ENCODE measurements around the gene SCFD2.

- TF ChIP-seq POLR2AphosphoS5 (IDR thresholded peaks at IDR 0.05; ENCODE audit: low read depth, low read length) (no peak), SIN3A (IDR thresholded peaks at IDR 0.05; ENCODE audit: borderline replicate concordance, insufficient read depth, low read depth, low read length) (no peak), TCF7L2 (IDR thresholded peaks at IDR 0.05; ENCODE audit: low read depth, low read length) (no peak)
- TF ChIP-seq, protein P1, sequence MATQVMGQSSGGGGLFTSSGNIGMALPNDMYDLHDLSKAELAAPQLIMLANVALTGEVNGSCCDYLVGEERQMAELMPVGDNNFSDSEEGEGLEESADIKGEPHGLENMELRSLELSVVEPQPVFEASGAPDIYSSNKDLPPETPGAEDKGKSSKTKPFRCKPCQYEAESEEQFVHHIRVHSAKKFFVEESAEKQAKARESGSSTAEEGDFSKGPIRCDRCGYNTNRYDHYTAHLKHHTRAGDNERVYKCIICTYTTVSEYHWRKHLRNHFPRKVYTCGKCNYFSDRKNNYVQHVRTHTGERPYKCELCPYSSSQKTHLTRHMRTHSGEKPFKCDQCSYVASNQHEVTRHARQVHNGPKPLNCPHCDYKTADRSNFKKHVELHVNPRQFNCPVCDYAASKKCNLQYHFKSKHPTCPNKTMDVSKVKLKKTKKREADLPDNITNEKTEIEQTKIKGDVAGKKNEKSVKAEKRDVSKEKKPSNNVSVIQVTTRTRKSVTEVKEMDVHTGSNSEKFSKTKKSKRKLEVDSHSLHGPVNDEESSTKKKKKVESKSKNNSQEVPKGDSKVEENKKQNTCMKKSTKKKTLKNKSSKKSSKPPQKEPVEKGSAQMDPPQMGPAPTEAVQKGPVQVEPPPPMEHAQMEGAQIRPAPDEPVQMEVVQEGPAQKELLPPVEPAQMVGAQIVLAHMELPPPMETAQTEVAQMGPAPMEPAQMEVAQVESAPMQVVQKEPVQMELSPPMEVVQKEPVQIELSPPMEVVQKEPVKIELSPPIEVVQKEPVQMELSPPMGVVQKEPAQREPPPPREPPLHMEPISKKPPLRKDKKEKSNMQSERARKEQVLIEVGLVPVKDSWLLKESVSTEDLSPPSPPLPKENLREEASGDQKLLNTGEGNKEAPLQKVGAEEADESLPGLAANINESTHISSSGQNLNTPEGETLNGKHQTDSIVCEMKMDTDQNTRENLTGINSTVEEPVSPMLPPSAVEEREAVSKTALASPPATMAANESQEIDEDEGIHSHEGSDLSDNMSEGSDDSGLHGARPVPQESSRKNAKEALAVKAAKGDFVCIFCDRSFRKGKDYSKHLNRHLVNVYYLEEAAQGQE (IDR thresholded peaks at IDR 0.05; ENCODE audit: insufficient read depth in 1 of 2, low read depth in 2 of 2, low read length in 1 of 2), result no peak
- TF ChIP-seq, protein P2, sequence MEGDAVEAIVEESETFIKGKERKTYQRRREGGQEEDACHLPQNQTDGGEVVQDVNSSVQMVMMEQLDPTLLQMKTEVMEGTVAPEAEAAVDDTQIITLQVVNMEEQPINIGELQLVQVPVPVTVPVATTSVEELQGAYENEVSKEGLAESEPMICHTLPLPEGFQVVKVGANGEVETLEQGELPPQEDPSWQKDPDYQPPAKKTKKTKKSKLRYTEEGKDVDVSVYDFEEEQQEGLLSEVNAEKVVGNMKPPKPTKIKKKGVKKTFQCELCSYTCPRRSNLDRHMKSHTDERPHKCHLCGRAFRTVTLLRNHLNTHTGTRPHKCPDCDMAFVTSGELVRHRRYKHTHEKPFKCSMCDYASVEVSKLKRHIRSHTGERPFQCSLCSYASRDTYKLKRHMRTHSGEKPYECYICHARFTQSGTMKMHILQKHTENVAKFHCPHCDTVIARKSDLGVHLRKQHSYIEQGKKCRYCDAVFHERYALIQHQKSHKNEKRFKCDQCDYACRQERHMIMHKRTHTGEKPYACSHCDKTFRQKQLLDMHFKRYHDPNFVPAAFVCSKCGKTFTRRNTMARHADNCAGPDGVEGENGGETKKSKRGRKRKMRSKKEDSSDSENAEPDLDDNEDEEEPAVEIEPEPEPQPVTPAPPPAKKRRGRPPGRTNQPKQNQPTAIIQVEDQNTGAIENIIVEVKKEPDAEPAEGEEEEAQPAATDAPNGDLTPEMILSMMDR (IDR thresholded peaks at IDR 0.05), result no peak
These were observed 497.7 kb downstream of the SCFD2 start for GRCh38 chr4:52868133-52868532.
